ENCODE results near the gene COL9A3.

DNA sequence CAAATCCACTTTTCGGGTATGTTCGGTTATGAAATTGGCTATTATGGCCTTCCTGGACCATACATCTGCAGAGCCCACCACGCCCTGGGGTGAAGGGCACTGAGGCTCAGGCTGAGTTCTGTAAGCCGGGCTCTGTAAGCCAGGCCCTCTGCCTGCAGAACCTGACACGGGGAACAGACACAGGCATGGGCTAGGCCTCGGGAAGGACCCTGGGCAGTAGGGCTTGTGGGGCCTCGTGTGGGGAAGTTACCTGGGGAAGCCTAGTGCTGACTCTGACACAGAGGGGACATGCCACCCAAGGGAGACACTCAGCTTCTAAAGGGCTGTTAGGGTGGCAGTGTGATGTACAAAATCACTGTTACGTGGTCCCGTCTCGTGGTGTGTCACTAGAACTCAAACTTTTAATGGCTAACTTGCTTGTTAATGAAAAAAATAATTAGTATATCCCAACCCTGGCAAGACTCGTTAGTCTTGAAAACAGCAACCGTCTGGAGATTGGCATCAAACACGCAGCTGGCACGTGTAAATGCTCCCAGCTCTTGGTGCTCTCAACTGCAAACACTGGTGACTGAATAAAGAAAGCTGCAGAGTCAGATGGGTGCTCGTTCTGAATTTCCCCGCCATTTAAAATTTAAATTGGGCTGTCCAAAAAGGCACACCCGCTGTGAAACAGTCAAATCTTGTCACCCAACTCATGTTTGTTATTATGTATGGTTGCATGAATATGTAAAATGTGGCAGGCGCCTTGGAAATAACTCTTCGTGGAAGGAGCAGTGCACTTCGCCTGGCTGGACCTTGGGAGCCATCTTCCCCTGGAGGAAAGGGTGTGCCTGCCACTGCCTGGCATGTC is 68.4 kb downstream of the COL9A3 start:
- TF ChIP-seq POLR2A (IDR thresholded peaks at IDR 0.05; ENCODE audit: low read depth, low read length) (no peak), SPI1 (IDR thresholded peaks at IDR 0.05; ENCODE audit: low read depth, low read length) (no peak), POLR2AphosphoS5 (IDR thresholded peaks at IDR 0.05; ENCODE audit: low read depth, low read length) (no peak), PAX5 (IDR thresholded peaks at IDR 0.05; ENCODE audit: insufficient read depth, low read length, severe bottlenecking) (no peak)

All from GM12891 (cell line).